Measurements from ENCODE around the gene ADGRG4.
"Not testable (repeated sequence)": the region's sequence is repeated elsewhere in the genome, so short reads cannot be mapped to it uniquely, and the experiment has no call there.

Gene ADGRG4

DNA sequence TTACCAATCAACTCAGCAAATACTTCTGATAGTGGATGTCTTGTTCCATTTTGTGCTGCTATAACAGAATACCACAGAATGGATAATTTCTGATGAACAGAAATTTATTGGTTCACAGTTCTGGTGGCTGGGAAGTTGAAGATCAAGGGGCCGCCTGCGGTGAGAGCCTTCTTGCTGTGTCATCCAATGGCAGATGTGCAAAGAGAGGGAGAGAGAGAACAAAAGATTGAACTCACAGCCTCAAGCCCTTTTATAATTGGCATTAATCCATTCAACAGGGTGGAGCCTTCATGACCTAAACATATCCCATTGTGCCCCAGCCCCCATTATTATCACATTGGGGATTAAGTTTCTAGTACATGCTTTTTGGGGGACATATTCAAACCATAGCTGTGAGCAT, 86.1 kb downstream of the ADGRG4 start:
- DNase-seq: no peak

DNA sequence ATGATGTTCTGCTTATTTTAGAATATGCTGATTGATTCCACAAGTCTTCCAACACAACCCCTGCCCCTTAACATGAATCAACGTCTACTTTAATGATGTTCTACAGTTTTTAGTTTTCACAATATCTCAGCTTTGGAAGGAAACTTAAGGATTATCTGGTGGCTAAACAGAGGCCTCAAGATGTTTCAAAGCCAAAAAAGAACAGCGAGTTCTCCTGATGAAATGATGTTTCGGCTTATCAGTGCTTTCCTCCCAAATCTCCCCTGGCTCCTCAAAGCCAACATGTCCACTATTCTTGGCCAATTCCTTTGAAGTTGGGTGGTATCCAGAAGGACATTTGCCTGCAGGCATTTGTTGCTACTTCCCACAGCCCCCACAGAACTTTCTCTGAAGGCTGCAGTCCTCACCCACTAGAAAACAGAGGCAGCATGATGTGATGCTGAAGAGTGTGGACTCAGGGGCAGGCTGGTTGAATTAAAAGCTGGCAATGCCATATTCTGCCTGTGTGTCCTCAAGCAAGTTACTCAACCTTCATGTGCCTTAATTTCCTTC, 87.3 kb downstream of the ADGRG4 start:
- no peak for DNase-seq

DNA sequence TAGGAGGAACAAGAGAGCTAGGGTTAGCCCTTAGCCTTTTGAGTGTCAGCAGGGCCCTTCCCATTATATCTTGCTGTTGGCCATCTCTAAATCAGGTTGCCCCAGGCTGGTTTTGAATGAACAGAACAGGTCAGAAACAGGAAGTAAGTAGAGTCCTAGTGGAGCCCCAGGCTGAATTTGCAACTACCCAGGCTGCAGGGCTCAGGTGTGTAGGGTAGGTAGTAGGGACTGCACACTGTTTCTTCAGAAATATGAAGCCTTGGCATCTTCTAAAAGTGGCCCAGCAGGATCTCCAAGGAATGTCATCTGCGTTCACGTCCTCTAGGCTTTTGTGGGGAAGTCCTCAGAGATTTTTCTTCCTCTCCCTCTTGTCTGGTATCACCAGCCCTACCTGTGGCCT, 90.2 kb downstream of the ADGRG4 start:
- no peak for DNase-seq

DNA sequence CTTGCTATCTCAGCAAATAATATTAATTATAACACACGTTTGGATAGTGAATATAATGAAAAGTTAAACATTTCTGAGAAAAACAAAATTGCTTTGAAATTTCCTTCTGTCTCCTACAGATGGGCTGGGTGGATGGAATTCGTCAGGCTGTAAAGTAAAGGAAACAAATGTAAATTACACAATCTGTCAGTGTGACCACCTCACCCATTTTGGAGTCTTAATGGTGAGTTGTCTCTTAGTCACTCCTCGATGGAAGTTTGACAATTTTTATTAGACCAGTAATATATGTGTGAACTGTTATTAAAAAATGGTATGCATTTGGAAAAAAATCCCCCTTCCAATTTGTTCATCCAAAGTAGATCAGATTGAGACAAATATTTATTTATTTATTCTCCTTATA, 94.5 kb downstream of the ADGRG4 start:
- no peak for DNase-seq

DNA sequence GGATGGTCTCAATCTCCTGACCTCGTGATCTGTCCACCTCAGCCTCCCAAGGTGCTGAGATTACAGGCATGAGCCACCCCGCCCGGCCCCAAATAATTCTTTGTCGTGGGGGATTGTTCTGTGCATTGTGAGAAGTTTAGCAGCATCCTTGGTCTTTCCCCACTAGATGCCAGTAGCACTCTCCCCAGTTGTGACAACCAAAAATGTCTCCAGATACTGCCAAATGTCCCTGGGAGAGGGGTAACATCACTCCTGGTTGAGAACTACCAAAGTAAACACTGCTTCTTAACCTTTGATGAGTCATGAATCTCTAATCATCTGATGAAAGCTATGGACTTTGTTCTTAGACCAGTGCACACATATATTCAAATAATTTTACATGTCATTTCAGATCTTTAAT, 96.2 kb downstream of the ADGRG4 start:
- DNase-seq: no peak

DNA sequence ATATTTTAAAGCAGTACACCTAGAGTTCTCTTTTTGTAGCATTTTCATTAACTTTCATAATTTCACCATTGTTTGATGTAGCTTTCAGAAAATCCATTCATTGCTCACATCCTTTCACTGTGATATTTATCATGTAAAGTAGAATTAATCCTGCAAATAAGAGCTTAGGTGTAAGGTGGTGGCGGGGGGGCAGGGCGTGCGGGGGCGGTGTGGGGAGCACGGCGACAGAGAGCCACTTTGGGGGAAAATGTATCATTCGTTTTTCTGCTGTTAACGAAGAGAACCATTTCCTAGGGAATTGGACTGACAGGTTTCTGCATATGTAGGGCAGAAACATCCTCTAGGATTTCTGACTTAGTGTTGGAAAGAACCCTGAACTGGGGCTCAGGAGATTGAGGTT, 104.4 kb downstream of the ADGRG4 start:
- DNase-seq: no peak

DNA sequence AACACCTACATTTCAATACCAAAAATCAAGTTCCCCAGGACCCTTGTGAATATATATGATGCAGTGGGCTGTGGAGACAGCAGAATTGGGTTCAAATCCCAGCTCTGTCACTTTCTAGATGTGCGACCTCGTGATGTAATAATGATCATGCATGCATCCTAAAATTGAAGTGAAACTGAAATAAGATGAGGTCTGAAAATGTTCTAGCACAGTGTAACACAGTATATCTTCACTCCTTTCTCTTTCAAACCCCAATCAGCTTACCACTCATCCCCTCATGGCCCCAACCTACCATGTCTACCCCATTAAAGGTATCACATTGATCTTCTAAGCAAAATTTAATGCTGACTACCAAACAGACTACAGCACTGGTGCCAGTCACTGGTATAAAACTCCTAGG, 117.0 kb downstream of the ADGRG4 start:
- DNase-seq: no peak

DNA sequence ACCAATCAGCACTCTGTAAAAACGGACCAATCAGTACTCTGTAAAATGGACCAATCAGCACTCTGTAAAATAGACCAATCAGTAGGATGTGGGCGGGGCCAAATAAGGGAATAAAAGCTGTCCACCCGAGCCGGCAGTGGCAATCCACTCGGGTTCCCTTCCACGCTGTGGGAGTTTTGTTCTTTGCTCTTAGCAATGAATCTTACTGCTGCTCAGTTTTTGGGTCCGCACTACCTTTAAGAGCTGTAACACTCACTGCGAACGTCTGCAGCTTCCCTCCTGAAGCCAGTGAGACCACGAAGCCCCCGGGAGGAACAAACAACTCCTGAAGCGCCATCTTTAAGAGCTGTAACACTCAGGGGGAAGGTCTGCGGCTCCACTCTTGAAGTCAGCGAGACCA, 120.6 kb downstream of the ADGRG4 start:
- no peak for DNase-seq

DNA sequence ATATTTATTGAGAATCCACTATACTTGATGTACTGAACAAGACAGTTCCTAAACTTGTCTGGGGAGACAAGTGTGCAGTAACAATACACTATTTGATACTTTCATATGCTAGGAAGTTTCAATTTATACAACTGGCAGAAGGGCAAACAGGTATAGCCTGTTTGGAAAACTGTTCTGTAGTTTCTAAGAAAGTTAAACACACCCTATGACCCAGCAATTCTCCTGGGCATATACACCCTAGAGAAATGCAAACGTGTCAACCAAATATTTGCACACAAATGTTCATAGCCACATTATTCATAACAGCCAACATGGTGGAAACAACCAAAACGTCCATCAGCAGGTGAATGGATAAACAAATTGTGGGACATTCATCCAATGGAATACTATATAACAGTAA, 123.0 kb downstream of the ADGRG4 start:
- DNase-seq: no peak

DNA sequence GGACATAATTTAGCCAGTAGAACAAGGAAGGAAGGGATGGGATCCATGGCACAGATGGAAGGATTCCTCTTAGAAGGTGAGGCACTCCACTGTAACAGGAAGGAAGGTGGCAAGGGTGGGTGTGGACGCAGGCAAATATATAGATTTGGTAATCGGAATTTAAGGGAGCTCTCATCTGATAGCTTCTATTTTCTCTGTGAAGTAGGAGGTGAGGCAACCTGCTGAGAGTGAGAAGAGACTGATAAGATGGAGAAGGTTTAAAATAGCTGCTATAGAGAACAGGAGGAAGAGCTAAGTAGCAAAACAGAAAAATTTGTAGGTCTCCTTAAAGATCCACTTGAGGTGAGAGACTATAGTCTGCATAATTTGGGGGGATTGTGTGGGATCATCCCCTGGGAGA, 125.2 kb downstream of the ADGRG4 start:
- DNase-seq: no peak

DNA sequence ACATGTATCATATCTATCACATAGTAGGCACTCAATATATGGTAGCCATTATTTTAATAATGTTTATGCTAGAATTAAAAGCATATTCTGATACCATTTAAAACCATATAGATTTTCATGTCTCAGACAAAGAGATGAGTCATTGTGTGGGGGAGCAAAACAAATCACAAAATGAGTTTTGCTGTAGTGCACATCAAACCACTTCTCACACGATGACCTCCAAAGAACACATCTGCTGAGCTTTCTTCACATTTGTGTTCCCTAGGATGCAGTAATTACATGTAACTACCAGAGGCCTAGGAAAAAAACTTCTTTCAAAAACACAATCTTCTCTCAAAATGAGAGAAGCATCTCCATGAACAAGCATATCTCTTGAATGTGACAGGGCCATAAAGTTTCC, 130.9 kb downstream of the ADGRG4 start:
- no peak for DNase-seq

DNA sequence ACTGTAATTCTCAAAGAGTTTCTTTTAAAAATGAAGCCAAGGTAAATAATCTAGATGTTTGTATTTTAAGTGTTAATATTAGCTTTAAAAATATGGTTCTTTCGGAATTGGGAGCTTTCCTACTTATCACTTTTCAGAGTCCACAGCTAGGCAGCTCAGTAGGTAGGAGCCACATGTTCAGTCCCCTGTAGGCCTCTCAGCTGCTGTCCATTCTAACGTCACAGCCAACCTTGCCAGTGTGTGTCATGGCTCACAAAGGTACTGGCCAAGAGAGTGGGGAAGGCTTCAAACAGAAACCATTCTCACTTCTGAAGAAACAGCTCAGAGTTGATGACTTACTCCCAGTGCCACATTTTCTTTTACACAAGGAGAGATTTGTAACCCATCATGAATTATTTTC, 137.0 kb downstream of the ADGRG4 start:
- DNase-seq: no peak

DNA sequence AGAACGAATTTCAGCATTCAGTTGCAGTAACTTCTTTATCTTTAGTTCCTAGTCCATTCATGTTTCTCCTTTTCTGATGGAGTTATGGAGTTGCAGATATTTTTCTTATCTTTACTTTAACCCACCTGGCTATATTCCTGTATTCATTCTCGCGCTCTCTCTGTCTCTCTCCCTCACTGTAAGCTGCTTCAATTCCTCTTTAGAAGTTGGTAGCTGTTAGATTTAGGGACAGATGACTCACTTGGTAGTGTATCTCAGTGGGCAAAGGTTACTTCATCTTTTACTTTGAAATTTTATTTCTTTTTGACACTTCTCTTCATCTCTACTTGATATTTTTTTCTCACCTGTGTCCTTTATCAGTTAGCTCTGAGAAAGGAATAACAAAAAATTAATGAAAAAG, 137.4 kb downstream of the ADGRG4 start:
- DNase-seq: no peak

DNA sequence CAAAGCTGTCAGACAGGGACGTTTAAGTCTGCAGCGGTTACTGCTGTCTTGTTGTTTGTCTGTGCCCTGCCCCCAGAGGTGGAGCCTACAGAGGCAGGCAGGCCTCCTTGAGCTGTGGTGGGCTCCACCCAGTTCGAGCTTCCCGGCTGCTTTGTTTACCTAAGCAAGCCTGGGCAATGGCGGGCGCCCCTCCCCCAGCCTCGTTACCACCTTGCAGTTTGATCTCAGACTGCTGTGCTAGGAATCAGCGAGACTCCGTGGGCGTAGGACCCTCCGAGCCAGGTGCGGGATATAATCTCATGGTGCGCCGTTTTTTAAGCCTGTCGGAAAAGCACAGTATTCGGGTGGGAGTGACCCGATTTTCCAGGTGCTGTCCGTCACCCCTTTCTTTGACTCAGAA, 144.9 kb downstream of the ADGRG4 start:
- DNase-seq: not testable (repeated sequence)

DNA sequence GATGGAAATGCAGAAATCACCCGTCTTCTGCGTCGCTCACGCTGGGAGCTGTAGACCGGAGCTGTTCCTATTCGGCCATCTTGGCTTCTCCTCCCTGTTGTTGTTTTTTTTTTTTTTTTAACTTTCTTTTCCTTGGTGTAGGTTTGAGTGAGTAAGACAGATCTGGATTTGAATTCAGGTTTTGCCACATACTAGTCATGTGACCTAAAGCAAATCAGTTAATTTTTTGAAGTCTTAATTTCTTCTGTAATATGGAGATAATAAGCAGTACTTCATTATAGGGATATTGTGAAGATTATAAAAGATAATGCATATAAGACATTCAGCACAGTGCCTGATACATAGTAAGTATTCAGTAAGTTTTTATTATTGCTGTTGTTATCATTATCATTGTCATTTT, 145.4 kb downstream of the ADGRG4 start:
- DNase-seq: no peak

DNA sequence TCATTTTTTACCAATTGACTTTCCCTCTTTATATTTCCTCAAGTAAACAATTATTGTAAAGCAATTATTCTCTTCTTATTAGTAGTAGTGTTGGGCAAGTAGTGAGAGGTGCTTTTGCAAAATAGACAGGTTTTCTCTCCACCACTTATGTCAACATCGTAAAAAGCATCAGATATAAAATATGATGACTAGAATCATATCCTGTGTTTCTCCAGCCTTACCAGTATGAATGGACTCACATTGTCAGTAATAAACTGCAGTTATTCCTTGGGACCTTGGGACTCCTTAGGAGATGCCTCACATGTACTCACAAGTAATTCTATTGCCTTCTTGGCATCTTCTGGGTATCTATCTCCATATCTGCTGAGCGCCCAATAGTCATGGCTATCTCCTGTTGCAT, 146.5 kb downstream of the ADGRG4 start:
- no peak for DNase-seq

DNA sequence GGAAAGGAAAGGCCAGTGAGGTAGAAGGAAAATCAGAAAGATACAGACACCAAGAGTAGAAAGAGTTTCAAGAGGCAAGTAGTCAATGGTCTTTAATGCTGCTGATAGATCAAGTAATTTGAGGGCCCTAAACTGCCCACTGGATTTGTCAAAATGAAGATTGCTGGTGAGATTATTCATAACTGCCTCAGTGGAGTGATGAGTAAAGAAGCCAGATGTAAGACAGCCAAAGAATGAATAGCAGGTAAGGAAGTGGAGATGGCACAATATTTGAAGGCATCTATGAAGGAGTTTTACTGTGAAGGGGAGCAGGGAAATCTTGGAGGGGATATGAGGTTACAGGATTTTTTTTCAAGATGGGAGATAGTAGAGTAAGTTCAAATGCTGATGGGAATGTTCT, 147.2 kb downstream of the ADGRG4 start:
- DNase-seq: no peak

DNA sequence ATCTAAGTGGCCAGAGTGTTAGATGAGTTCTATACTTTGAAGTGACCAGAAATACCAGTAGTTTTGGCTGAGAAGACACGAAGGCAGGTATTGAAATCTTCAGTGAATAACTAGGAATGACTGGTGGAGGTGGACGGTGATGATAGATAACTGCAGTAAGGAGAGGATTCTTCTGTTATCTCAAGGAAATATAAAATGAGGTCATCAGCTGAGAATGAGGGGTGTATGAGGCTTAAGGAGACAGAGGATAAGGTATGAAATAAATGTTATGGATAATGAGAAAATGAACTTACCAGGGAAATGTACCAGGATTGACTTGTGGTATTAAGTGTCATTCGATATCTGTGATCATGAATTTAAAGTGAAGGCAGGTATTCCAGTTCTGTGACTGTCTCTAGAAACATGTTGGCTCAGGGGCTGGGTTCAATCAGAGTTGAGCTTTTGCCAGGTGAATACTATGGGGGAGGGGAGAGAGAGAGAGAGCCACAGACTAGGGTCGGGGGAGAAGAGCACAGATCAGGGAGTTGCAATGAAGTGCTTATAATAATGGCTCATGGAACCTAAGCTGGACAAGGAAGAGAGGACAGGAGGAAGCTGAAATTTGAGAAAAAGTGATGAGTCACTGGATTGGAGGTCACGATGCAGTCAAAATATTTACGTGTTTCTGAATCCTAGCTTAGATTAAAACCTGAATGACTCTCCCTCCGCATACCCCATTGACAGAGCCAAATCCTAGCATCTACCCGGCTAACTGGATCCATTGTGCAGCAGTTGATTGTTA, 149.5 kb downstream of the ADGRG4 start:
- no peak for DNase-seq

DNA sequence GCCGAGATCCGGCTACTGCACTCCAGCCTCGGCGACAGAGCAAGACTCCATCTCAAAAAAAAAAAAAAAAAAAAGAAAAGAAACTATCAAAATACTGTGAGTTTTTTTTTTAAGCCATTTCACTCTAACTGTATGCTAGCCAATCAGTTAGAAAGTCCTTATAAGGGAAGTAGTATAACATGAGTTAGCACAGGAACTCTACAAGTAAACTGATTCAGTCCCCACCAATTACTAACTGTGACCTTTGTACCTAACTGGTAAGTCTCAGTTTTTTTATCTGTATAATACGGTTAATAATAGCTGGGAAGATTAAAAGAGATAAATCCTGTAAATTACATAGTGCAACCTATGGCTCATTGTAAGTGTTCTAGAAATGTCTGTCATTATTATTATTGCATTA, 151.9 kb downstream of the ADGRG4 start:
- no peak for DNase-seq

DNA sequence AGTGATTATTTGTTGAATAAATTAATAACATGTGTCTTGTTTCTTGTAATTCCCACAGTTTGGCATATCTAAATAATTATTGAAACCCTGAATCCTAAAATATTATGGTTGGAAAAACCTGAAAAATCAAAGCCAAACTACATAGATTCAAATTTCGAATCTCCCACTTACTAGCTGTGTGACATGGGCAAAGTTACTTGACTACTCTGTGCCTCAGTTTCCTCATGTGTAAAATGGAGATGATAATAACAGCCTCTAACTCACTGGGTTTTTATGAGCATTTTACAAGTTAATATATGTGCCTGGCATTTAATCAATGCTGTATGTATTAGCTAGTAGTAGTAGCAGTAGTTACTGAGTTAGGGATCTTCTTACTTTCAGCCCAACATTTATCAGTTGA, 152.4 kb downstream of the ADGRG4 start:
- no peak for DNase-seq

DNA sequence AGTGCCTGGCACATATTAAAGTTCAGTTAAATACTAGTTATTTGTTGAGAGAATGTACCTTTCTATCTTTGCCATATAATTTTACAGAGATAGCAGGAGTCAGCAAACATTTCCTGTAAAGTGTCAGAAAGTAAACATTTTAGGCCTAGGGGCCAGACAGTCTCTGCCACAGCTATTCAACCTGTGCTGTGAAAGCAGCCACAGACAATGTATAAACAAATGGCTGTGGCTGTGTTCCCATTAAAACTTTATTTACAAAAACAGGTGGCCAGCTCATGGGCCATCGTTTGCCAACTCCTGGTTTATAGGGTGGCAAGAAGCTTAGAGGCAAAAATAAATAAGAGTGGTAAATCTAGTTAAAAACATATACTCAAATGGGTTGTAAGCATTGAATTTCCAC, 153.0 kb downstream of the ADGRG4 start:
- DNase-seq: no peak

DNA sequence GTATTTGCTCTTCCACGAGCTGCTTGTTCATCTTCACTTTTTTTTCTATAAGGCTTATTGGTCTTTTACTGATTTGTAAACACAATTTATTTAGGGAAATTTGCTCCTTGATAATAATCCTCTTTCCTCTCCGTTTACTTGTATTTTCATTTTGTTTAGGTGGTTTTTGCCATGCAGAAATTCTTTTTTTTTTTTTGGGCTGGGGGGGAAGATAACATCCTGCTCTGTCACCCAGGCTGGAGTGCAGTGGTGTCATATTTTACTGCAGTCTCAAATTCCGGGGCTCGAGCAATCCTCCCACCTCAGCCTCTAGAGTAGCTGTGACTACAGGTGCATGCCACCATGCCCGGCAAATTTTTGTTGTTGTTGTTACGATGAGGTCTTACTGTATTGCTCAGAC, 155.4 kb downstream of the ADGRG4 start:
- no peak for DNase-seq

DNA sequence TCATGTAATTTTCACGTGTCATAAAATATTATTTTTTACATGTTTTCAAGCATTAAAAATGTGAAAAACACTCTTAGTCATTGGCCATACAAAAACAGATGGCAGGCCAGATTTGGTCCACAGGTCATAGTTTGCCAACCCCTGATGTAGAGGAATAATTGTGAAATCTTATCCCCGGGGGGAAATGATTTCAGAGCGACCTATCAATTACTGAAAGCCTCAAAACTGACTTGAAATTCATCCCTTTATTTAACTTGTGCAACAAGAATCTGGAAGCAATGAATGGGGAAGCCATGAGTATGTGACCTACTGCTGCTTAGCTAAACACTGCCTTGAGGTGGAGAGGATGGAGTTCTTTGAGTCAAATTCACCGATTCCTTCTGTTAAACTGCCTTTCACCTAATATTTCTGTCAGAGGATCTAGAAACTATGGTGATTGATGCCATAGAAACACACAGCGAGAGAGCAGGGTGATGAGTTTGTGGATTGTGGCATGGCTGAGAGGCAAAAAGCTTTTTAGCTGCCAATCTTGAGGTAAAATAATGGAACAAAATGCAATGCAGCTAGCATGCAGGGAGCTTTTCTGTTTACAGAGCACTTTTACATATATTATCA, 156.6 kb downstream of the ADGRG4 start:
- DNase-seq: no peak

DNA sequence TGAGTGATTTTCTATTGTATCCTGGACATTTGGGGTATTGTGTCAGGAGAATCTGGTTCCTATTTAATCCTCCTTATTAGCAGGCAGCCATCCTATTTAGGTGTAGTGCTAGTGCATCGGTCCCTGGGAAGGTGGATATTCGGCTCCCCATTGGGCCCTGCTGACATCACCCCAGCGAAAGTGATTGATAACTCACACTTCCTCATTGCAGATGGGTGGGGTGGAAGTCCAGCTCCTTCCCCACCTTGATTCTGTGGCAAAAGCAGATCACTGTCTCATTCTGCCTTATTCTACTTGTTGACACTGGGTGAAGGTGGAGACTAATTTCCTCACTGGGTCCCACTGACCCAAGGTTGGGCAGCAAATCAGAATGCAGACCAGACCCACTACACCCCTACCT, 163.8 kb downstream of the ADGRG4 start:
- DNase-seq: no peak

All from central memory CD4-positive, alpha-beta T cell (primary cell).